GM19025 (cell line): ENCODE measurements around the gene CAPZA1.
"Not testable (repeated sequence)": the region's sequence is repeated elsewhere in the genome, so short reads cannot be mapped to it uniquely, and the experiment has no call there.

Source experiments
- ATAC-seq: cut with Tn5 transposase; IDR thresholded peaks from one replicate; pipeline ENCODE4 v1.9.1; 2021; ENCODE audit warnings: mild to moderate bottlenecking, low read depth, moderate library complexity; ENCODE audit not compliant: unreplicated experiment

The CAPZA1 gene

DNA sequence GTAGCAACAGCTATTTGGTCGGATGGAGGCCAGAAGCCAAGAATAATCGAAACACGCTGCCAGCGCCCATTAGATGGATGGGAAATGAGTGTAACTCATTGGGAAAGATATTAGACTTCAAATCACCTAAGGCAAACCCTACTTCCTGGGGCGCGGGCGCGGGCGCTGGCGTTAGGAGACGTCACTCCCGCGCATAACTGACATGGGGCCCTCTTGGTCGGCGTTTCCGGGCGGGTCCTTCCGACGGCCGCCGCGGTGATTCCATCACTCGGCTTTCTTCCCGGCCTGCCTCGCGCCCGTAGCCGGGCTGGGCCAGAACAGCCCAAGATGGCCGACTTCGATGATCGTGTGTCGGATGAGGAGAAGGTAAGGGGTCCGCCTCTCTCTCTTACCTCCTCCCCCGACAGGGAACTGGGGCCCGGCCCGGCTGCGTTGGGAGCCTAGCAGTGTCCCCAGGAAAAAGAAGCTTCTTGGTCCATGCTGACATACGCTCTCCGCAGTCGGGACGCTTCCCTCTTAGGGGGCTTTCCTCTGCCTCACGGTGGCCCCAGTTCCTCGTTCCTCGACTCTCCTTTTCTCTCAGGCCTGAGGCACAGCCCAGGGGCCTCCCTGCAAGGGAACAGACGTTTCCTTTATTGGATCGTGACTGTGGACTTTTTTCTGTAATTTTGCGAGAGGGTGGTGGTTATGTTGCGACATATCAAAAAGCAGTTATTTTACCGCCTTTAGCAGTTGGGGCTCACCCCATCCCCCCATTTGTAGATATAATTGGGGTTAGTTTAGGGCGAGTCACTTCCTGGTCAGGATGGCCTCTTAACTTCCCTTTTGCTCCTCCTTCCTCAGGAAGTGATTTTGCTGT lies at the start of gene CAPZA1:
CAPZA1 (plus strand) TSS at position 315 of the 859 bp plus-strand sequence; CDS start at position 328, 13 bp downstream.
- ATAC-seq: peak; percentile 82

DNA sequence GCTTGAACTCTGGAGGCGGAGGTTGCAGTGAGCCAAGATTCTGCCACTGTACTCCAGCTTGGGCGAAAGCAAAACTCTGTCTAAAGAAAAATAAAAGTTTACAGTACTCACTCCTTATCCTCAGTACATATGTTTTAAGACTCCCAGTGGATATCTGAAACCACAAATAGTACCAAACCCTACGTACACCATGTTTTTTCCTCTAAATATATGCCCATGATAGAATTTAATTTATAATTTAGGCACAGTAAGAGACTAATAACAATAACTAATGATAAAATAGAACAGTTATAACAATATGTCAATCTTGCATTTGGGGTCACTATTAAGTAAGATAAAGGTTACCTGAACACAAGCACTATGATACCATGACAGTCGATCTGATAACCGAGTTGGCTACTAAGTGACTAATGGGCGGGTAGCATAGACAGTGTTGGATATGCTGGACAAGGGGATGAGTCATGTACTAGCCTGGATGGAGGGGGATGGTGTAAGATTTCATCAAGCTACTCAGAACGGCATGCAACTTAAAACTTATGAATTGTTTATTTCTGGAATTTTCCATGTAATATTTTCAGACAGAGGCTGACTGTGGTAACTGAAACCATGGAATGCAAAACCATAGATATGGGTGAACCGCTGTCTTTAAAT lies 44.4 kb upstream of the CAPZA1 start:
- ATAC-seq: no peak

DNA sequence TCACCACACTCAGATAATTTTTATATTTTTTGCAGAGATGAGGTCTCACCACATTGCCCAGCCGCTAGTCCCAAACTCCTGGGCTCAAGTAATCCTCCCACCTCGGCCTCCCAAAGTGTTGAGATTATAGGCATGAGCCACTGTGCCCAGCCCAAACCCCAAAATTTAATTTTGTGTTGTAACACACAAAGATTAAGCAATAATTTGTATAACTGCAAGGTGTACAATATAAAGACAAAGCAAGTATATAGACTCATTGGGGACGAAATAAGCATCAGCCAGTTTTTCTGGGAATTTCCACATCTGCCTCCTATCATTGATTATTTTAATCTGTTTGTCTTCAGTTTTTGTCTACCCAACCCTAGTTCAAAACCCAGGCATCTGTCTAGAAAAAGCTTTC lies 43.4 kb upstream of the CAPZA1 start:
- ATAC-seq: no peak

DNA sequence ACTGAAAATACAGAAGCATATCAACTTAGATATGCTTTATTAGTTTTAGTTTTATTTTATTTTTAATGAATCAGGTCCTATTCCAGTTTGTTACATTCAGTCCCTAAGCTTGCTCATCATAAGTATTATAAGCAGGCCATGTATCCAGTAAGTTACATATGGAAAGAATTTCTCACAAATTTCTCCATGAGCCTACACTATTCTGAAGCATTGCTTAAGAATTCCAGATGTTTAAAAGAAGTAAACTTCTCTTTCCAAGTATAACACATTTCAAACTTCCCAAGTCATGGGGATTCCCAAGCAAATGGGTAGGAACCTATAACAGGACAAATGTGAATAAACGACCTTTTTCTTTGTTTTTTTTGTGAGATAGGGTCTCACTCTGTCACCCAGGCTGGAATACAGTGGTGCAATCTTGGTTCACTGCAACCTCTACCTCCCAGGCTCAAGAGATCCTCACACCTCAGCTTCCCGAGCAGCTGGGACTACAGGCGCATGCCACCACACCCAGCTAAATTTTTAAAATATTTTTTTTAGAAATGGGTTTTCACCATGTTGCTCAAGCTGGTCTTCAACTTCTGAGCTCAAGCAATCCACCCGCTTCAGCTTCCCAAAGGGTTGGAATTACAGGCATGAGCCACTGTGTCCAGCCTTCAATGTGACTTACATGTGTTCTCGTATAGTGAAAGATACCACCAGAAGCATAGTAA lies 39.7 kb upstream of the CAPZA1 start:
- ATAC-seq: no peak

DNA sequence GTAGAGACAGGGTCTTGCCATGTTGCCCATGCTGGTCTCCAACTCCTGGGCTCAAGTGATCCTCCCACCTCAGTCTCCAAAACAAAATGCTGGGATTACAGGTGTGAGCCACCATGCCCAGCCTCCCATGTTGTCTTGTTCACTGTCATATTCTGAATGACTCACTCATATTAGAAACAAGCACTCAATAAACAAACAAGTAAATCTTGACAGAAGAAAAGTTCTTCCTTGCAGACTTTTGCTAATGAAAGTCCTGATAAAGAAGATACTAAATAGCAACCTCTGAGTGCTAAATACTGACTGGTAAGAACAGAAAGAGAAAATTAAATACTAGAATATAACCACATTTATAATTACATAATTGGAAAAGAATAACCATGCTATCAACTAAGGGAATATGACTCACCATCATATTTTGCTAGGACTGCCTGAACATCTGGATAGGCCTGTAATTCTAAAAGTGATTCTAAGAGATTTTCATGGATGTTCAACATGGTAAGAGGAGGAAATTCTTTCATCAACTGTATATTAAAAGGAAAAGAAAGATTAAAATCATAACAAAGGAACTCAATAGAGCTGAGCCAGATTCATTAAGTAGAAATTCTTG lies 37.9 kb upstream of the CAPZA1 start:
- ATAC-seq: no peak

DNA sequence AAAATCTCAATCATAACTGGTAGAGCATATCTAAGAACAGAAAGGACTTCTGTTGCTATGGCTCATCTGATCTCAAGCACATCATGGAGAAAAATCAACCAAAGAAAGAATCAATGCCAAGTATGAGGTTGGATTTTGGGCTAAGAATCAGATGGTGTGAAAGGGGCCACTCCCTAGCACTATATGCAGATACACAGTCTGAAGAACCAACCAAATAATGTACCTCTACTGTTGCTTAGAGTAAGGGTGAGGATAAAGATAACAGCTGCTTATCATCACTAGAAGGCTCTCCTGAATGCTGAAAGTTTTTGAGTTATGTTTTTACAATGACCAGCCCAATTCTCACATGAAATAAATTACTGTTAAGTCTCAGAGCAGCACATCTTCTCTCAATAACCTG lies 36.3 kb upstream of the CAPZA1 start:
- no peak for ATAC-seq

DNA sequence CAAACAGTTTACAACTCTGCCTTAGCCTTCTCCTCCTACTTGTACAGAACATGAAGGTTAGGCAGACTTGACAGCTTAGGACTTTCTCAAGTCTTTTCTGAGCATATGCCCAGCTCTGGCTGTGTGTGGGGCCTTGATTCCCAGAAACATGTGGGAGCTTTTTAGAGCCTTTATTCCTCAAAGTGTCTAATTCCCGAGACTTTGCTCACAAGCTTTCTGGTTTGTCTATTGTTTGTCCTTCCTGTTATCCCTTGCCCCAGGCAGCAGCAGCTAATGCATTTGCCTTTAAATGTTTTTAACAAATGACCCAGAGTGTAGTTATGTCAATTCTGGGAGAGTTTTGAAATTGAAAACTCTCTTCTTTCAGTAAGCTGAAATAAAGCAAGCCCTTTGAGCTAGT lies 29.9 kb upstream of the CAPZA1 start:
- ATAC-seq: no peak

DNA sequence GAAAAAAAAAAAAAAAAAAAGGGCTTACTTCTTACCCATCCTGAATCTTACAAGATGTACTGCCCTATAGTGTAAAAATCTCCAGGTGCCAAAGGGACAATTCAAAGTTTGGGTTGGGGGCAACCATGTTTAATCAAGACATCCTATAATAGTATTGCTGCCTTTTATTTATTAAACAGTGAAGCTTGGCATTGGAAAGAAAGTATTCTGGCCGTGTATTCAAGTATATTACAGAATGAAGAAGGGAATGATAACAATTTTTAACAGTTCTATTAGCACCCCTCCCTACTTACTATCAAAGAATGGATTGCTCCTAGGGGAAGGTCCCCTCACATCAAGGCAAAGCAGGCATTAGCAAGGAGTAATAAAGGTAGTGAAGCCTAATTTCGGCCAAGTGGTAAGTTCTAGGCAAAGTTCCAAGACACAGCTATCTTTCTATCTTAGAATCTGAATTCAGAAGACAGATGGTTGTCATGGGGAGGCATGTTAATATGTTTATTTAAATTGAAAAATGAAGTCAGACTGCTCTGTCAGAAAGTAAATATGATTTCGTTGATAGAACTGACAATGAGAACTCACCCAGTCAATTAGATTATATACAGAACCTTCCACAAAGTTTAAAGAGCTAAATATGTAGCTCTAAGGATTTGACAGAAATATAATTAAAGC lies 25.3 kb upstream of the CAPZA1 start:
- ATAC-seq: no peak

DNA sequence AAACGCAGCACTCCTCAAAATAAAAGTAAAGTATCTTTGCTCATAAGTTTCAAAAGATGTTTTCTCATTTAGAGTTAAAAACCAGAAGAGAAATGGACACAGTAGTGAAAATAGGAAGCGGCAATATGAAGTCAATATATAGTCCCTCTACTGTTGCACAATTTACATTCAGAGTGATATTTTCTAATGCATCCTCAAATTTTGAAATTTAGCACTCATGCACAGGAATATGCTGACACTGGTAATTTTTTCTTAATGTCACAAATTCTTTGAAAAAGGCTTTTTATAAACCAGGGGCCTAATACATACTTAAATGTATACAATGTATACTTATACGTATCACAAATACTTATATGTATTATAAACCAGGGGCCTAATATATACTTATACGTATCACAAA lies 20.2 kb upstream of the CAPZA1 start:
- ATAC-seq: no peak

DNA sequence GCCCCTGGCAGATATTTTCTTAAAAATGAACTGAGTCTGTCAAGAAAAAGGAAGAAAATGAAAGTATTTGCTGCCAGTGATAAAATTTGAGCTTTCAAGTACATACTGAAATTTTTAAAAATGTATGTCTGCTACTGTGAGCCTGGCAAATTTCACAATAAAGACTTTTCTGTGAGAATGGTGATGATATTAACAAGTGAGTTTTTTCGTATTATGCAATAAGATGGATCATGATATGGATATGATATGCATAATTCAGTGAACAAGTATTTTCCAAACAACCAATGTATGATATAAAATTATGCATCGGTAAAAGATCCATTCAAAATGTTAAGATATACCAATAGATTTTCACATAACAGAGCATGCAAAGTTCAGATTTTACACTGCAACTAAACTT lies 16.6 kb upstream of the CAPZA1 start:
- no peak for ATAC-seq

DNA sequence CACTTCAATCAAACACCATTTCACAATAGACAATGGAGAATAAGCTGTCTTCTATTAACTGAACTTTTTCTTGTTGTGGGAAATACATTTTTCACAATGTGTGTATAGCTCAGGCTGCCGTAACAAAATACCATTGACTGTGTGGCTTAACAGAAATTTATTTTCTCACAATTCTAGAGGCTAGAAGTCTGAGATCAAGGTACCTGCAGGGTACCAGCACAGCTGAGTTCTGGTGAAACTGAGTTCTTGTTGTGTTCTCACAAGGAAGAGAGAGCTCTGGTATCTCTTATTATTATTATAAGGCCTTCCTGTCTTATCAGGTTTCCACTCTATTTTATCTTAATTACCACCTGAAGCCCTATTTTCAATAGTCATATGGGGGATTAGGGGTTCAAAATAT lies 16.1 kb upstream of the CAPZA1 start:
- ATAC-seq: no peak

DNA sequence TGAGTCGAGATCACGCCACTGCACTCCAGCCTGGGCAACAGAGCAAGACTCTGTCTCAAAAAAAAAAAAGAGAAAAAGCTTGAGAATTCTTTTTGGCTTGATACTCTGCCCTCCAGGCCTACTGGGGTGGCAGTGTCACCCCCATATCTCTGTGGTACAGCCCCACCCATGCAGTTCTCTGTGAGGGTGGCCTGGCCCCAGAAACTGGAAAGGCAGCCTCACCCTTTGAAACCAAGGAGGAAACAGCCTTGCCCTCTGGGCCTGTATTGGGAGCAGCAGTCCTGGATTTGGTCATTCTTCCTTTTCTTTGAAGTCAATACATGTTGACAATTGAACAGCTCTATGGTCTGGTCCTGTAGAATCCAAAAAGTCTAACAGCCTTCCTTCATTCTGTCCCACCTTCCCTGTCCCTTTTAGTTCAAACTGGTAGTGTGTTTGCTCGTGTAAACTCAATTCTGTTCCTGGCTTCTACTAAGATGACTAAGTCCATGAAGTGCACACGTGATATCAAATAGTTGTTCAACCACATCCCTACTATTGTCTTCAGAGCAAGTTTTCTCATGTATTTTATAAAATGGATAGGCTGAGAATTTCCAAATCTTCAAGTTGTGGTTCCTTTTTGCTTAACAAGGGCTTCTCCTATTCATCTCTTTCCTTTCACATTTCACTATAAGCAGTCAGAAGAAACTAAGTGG lies 13.9 kb upstream of the CAPZA1 start:
- no peak for ATAC-seq

DNA sequence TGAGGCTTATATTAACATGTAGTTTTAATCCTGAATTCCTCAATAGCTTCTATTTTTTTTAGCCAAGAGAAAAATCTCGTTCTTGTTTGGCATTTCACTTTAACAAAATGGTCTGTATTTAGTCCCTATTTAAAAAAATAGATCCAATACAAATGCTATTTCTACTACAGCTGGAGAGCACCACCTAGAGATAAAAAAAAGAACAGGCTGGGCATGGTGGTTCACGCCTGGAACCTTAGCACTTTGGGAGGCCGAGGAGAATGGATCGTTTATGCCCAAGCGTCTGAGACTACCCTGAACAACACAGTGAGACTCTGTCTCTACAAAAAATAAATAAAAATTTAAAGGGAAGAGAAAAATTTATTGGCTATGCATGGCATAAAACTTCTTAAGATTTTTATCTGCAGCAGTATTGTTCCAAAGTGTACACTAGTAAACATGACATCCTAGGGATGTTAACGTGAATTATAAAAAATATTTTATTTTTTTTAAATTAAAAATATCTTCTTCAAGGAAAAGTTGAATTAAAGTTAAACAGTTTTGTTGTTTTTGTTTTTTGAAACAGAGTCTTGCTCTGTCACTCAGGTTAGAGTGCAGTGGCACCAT lies 5.1 kb upstream of the CAPZA1 start:
- no peak for ATAC-seq

DNA sequence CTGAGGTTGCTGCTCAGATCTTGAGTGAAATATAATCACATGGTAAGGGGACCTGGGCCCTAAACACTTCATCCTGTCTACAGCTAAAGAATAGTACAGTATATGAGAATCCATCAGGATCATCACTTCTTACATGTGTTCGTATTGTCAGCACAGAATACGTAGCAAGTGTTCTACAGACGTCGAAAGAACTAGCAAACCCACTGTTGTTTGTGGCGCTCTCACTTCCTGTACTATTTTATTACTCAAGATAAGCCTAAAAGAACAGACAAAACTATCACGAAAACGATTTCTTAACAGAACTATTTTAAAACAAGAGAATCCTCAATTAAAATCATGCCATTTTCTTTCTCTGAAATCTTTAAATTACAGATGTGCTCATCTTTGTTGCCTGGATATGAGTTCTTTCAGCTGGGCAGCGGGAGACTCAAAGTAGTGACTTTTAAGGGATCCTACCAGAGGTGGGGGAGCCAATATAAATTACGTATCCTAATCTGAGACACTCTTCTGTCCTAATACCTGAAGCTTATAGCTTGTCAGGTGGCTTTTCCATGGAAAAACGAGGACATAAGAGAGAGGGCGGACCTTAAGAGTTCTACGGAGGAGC lies 1.4 kb upstream of the CAPZA1 start:
- no peak for ATAC-seq

DNA sequence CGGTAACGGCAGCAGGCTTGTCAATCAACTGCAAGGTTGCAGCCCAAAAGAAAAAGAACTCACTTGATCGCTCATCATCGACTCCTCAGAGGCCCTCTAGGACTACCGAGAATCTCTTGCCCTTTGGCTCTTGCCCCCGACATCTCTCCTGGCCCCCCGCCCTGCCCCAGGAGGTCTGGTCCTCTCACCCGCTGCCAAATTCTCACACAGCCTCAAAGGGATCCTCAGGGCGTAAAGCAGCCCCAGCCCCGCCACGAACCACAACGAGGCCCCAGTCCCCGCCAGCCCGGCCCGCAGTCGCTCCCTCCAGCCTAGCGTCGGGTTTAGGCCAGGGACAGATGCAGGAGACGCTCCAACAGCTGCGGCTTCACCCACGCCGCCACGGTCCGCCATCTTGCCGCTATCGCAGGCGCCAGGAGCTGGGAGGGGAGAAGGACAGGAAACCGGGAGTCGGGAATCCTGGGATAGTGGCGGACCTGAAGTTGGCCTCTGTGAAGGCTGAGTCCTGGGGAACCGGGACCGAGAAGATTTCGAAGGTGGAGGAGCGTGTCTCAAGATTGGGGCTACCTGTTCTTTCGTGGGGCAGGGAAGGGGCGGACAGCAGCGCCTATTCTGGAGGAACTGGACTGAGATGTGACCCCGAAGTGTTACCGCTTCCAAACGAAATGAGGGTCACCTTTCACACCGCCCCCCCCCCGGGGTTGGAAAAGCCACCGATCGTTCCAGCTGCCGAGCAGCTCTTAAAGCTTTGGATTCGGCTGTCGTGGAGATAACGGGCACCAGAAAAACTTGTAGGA lies 713 bp upstream of the CAPZA1 start, which contains the start of gene ST7L:
ST7L (minus strand) TSS at position 421 of the 797 bp plus-strand sequence; CDS start at position 393, 28 bp downstream.
- no peak for ATAC-seq

DNA sequence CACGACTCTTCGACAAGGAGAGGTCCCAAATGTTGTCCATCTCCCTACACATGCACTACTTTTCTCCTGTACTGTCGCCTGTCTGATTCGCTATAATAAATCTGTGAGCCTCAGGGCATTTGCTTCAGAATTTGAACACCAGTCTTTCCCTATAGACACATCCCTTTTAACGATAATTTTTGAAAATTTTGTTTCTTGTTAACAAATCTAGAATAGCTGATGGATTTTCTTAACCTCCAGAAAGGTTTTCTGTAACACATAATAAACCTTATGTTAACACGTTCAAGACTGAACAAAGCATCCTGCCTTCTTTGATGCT lies 704 bp downstream of the CAPZA1 start:
- ATAC-seq: no peak

DNA sequence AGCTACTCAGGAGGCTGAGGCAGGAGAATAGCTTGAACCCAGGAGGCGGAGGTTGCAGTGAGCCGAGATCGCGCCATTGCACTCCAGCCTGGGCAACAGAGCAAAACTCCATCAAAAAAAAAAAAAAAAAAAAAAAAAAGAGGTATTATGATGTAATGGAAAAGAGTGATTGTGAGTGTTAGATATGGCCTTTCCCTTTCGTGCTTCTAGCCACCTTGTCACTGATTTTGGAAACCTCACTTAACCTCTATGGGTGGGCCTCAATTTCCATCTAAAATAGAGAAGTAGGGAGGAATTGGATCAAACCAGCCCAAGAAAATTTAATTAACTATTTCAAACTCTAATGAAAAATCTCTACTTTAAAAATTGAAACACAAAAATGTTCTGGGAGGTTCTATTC lies 4.9 kb downstream of the CAPZA1 start:
- not testable (repeated sequence) for ATAC-seq

DNA sequence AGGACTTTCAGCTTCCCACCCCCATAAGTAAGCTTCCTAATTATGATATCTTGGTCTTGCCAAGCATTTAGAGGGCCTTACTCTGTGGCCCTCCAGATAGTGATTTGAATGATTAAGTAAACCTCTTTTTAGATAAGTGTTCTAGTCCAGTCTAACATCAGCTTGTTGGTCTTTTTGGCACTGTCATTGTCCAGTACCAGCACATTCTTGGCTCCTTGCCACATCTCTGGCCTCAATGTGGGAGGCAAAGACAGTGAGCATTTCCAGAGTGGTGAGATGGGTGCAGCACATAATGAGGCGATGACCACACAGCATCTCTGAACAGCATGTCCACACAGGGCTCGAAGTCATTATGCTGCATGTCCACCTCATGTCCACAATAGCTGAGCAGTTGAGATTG lies 6.1 kb downstream of the CAPZA1 start:
- ATAC-seq: no peak
